Measurements from ENCODE around the gene BCL11A.

DNA sequence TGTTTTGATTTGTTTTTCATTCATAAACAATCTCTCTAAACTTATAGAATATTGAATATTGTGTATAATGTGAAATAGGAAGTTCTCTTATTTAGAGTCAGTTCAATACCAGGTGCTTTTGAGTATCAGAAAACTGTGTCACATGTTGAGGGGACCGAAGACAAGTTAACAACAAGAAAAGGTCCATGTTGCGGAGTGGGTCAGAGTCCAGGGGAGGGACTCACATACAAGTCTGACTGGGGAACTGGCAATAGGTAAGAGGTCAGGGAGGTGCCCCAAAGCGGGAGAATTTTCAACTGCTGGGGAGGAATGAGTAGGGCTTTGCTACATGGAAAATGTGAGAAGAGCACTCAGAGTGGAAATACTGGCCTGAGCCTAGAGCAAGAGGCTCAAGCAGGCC lies 19.8 kb upstream of the BCL11A start:
- TF ChIP-seq, protein P1, sequence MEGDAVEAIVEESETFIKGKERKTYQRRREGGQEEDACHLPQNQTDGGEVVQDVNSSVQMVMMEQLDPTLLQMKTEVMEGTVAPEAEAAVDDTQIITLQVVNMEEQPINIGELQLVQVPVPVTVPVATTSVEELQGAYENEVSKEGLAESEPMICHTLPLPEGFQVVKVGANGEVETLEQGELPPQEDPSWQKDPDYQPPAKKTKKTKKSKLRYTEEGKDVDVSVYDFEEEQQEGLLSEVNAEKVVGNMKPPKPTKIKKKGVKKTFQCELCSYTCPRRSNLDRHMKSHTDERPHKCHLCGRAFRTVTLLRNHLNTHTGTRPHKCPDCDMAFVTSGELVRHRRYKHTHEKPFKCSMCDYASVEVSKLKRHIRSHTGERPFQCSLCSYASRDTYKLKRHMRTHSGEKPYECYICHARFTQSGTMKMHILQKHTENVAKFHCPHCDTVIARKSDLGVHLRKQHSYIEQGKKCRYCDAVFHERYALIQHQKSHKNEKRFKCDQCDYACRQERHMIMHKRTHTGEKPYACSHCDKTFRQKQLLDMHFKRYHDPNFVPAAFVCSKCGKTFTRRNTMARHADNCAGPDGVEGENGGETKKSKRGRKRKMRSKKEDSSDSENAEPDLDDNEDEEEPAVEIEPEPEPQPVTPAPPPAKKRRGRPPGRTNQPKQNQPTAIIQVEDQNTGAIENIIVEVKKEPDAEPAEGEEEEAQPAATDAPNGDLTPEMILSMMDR (IDR thresholded peaks at IDR 0.05) = no peak
- TF ChIP-seq POLR2A (IDR thresholded peaks at IDR 0.05) = no peak
- TF ChIP-seq EP300 (IDR thresholded peaks at IDR 0.05) = no peak
- no peak for TF ChIP-seq POLR2AphosphoS5 (IDR thresholded peaks at IDR 0.05)
